Activated T-helper 1 cell treated with Interleukin-2 at 50 U/mL for 16 hours (primary cell): Measurements from ENCODE around the gene SSU72.
"Not testable (repeated sequence)": the region's sequence is repeated elsewhere in the genome, so short reads cannot be mapped to it uniquely, and the experiment has no call there.

Experiments
- DNase-seq: peaks from one replicate; pipeline ENCODE4 v3.0.0-alpha.2; 2020; ENCODE audit warnings: low read depth

The SSU72 gene

GRCh38 chr1:1540818-1541628, 33.6 kb downstream of the SSU72 start:
- no peak for DNase-seq

GRCh38 chr1:1540090-1540817, 34.4 kb downstream of the SSU72 start, which contains the start of gene TMEM240:
TMEM240 (minus strand) TSS chr1:1540624; CDS start chr1:1540346, 278 bp downstream.
- DNase-seq, result peak; percentile 36

- no peak for DNase-seq
Measured at GRCh38 chr1:1539310-1540089, 35.2 kb downstream of the SSU72 start.

- no peak for DNase-seq
Measured at GRCh38 chr1:1538989-1539309, 35.7 kb downstream of the SSU72 start.

- no peak for DNase-seq
Measured at GRCh38 chr1:1538334-1538733, 36.3 kb downstream of the SSU72 start.

GRCh38 chr1:1537626-1538250, 36.9 kb downstream of the SSU72 start:
- no peak for DNase-seq

- DNase-seq, result no peak
Measured at GRCh38 chr1:1536938-1537546, 37.6 kb downstream of the SSU72 start.

GRCh38 chr1:1536019-1536937, 38.4 kb downstream of the SSU72 start:
- no peak for DNase-seq

GRCh38 chr1:1535201-1536018, 39.3 kb downstream of the SSU72 start:
- no peak for DNase-seq

- no peak for DNase-seq
Measured at GRCh38 chr1:1534401-1535154, 40.1 kb downstream of the SSU72 start.

GRCh38 chr1:1533894-1534291, 40.8 kb downstream of the SSU72 start:
- DNase-seq, result not testable (repeated sequence)

GRCh38 chr1:1533176-1533893, 41.3 kb downstream of the SSU72 start:
- not testable (repeated sequence) for DNase-seq

- DNase-seq, result no peak
Measured at GRCh38 chr1:1531947-1532346, 42.7 kb downstream of the SSU72 start.

- DNase-seq, result no peak
Measured at GRCh38 chr1:1529936-1530335, 44.7 kb downstream of the SSU72 start.

- DNase-seq, result no peak
Measured at GRCh38 chr1:1529321-1529720, 45.3 kb downstream of the SSU72 start.

- DNase-seq, result no peak
Measured at GRCh38 chr1:1528301-1529267, 46.1 kb downstream of the SSU72 start.
